Measurements from ENCODE around the gene DKC1.
"Not testable (repeated sequence)": the region's sequence is repeated elsewhere in the genome, so short reads cannot be mapped to it uniquely, and the experiment has no call there.

The DKC1 gene

DNA sequence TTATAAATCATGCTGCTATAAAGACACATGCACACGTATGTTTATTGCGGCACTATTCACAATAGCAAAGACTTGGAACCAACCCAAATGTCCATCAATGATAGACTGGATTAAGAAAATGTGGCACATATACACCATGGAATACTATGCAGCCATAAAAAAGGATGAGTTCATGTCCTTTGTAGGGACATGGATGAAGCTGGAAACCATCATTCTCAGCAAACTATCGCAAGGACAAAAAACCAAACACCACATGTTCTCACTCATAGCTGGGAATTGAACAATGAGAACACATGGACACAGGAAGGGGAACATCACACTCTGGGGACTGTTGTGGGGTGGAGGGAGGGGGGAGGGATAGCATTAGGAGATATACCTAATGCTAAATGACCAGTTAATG is 62.9 kb downstream of the DKC1 start:
- H3K4me3 ChIP-seq (ENCODE audit: low read depth, low read length); H3K4me1 ChIP-seq (ENCODE audit: control insufficient read depth, insufficient read depth, low read length); CTCF ChIA-PET; H3K27ac ChIP-seq (ENCODE audit: extremely low read depth, low read depth, low read length); H3K9me3 ChIP-seq (ENCODE audit: control insufficient read depth, insufficient read depth, low read depth, low read length); H3K36me3 ChIP-seq (ENCODE audit: control insufficient read depth in 2 of 2, insufficient read depth in 1 of 2, low read length in 2 of 2); POLR2A ChIA-PET: not testable (repeated sequence)
- TF ChIP-seq ZNF146 (tag by site-specific recombination; IDR thresholded peaks at IDR 0.05), result peak; percentile 88
